GM19328 (cell line): Measurements from ENCODE around the gene CAMSAP1.

ENCODE experiments used
- ATAC-seq: cut with Tn5 transposase; IDR thresholded peaks from one replicate; pipeline ENCODE4 v1.9.1; 2021; ENCODE audit warnings: mild to moderate bottlenecking, moderate library complexity; ENCODE audit not compliant: unreplicated experiment

CAMSAP1 gene

DNA sequence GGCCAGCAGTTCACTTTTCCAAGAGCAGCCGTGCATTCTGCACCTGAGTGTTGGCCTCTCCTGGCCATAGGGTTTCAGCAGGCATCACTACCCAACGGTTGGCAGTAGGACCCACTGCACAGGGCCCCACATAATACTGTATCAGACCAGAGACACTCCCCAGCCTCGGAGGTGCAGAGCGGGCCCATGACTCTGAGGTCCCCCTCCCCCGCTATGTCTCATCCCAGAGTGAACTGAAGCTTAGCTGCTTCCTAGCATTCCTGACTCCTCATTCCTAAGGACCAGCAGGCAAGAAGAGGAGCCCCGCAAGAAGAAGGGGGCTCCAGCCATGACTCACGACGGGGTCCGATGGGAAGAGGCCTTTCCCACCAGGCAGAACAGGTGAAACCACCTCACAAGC is 67.2 kb downstream of the CAMSAP1 start:
- ATAC-seq: no peak

DNA sequence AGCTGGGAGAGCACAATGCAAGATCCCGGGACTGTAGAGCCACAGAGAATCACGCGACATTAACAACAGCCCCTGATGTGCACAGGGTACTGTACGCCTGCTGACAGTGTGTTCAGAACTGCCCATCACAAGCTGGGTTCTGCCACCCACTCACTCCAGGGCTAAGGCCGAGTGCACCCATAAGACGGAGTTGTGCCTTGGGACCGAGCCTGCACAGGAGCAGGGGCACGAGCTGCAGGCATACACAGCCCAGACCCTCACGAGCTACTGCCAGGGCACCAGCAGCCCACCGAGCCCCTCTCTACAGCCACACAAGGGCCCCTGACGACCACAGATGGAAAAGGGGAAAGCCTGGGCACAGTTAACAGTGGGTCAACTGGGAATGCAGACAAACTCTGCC is 67.8 kb downstream of the CAMSAP1 start:
- no peak for ATAC-seq

GRCh38 chr9:135835131-135835530 is 72.2 kb downstream of the CAMSAP1 start:
- no peak for ATAC-seq

DNA sequence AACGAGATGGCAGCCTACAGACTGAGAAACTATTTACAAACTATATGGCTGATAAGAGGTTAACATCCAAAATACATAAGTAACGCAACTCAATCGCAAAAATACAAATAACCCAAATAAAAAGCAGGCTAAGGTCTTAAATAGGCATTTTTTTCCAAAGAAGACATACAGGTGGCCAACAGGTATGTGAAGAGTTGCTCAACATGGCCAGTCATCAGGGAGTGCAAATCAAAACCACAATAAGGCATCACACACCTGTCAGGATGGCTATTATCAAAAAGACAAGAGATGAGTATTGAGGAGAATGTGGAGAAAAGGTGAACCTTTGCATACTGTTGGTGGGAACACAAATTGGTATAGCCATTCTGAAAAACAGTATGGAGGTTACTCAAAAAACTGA is 73.5 kb downstream of the CAMSAP1 start:
- ATAC-seq: no peak

DNA sequence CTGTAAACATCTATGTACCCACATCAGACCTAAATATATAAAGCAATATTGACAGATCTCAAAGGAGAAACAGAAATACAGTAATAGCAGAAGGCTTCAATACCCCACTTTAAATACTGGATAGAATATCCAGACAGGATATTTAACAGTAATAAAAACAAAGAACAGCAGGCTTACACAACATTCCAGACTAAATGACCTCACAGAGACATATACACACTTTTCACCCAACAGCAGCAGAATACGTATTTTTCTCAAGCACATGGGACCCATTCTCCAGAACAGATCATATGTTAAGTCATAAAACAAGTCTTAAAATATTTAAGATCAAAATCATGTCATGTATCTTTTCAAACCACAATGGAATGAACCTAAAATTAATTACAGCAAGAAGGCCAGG is 76.8 kb downstream of the CAMSAP1 start:
- no peak for ATAC-seq

- ATAC-seq: no peak
Measured at GRCh38 chr9:135828656-135829055, 78.7 kb downstream of the CAMSAP1 start.

DNA sequence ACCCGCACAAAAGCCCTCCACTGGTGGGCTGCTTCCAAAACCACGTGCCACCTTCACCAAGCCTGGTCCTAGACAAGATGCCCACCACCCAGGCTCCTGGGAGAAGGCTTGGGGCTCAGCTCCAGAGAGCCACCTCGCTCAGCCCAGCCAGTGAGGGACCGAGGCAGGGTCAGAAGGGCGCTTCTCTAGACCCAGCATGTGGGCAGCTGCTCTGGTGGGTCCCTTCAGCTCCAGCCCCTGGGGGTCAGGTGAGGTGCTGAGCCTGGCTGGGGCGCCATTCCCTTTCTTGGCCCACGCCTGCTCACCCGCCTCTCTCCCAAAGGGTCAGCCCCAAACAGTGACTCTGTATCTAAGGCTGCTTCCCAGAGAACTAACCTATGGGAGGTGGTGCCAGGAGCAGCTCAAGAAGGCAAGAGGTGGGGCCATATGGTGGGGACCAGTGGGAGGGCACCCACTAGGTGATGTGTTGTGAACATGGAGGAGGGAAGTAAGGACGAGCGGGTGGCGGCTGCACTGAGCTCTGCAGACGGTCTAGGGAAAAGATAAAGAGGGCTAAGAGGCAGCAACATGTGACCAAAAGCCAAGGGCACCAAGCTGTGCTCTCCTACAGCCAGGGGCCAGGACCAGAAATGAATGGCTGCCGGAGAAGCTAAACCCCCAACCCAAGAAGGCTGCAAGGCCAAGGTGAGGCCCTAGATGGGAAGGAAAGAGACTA is 79.3 kb downstream of the CAMSAP1 start:
- no peak for ATAC-seq

GRCh38 chr9:135827301-135827700 is 80.0 kb downstream of the CAMSAP1 start:
- ATAC-seq: no peak

DNA sequence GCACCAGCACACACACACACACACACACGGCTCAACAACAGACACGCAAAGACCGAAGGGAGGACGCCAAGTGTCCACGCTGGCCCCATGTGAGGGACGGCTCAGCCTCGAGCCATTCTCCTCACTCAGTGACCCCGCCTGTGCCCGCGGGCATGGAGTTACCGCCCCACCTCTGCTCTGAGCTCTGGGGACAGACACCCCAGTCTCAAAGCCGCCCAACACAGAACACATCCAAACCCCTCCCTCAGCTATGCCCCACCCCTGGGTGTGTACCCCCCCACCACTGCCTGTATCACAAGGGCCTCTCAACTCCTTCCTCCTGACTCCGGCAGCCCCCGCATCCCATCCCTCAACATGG is 81.2 kb downstream of the CAMSAP1 start:
- ATAC-seq: no peak

- no peak for ATAC-seq
Measured at GRCh38 chr9:135825435-135826187, 81.7 kb downstream of the CAMSAP1 start.

DNA sequence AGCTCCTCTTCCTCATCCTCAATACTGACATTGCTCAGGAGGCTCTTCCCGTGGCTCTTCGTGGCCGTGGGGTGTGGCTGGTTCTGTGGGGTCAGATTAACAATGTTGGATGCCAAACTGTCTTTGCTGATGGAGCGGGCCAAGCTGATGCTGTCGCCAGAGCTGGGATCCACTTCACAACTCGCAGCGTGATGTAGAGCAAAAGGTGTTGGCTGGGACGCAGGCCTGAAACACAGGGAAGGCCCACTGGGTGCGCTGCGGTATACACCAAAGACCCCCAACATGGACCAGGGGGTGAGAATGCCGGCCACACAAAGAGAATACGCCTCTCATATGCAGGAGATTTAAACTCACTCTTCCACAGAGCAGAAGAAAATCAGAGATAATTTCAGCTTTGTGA is 84.3 kb downstream of the CAMSAP1 start:
- no peak for ATAC-seq

DNA sequence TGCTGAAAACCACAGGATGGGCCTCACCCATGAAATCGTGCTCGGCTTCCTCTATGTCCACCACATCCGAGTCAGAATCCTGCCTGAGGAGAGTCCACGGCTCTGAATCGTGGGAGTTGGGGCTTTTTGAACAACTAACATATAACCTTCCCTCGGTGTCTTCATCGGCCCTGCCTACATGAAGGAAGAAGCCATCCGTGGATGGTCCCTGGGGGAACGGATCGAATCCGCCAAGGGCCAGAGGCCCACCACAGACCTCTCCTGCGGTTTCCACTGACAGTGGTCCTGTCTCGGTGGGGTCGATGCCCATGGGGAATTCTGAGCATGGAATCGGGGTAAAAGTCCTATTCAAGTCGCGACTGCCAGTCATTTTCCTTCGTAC is 85.0 kb downstream of the CAMSAP1 start:
- ATAC-seq: no peak

GRCh38 chr9:135821733-135822373 is 85.5 kb downstream of the CAMSAP1 start:
- ATAC-seq: no peak

GRCh38 chr9:135821116-135821515 is 86.2 kb downstream of the CAMSAP1 start:
- no peak for ATAC-seq

DNA sequence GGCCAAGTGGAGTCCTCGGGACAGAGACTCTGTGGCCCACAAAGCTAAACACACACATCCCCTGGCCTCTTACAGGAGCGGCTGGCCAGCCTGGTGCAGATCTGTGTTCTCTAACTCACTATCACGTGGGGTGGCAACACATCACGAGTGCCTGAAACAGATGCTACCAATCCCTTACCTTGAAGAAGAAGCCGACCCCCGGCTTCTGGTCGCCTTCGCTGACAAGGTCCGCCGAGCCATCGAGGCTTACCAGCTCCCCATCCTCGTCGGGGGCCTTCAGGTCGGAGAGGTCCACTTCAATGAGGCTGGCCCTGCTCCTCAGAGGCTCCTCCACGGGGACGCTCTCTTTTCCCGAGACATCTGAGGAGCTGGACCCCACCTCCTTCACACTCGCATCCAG is 86.7 kb downstream of the CAMSAP1 start:
- ATAC-seq: no peak

DNA sequence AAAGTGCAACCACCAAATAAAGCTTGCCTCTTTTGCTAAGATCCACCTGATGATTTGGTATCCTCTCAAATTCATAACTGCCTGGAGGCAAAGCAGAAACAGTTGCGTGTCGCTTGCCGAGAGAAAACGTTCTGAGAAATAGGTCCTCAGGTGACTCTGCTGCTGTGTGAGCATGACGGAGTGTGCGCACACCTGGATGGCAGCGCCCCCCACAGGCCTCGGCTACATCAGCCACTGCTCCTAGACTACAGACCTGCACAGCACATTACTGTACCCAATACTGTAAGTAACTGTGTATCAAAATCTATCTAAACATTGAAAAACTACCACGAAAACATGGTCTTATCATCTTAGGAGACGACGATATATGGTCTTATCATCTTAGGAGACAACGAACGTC is 87.4 kb downstream of the CAMSAP1 start:
- ATAC-seq: no peak

DNA sequence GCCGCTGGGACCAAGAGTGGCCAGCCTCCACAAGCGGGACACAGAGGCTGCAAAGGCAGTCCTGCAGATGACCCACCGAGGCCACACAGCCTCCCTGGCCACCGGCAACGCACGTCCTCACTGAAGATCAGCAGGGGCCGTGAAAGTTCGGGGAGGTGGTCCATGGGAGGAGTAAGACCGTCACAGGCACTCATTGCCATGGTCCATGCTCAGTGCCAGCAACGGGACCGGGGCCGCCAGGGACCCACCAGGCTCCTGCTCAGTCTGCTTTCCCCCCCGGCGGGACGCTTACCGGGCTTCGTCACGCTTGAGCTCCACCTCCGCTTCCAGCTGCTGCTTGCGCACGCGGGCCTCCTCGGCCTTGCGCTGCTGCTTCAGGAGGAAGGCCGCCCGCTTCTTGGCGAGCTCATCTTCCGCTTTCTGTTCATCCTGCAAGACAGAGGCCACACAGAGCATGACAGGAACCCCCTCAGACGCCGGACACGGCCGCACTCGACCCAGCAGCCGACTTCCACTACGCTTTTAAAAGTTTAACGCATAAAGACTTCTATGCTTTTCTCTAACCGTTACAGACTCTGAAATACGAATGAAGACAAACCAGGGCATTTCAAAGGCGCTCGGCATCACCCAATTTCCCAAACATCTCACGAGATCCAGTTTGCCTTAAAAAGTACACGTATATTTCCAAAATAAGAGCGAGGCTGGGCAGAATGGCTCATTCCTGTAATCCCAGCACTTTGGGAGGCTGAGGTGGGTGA is 88.4 kb downstream of the CAMSAP1 start:
- ATAC-seq: no peak

DNA sequence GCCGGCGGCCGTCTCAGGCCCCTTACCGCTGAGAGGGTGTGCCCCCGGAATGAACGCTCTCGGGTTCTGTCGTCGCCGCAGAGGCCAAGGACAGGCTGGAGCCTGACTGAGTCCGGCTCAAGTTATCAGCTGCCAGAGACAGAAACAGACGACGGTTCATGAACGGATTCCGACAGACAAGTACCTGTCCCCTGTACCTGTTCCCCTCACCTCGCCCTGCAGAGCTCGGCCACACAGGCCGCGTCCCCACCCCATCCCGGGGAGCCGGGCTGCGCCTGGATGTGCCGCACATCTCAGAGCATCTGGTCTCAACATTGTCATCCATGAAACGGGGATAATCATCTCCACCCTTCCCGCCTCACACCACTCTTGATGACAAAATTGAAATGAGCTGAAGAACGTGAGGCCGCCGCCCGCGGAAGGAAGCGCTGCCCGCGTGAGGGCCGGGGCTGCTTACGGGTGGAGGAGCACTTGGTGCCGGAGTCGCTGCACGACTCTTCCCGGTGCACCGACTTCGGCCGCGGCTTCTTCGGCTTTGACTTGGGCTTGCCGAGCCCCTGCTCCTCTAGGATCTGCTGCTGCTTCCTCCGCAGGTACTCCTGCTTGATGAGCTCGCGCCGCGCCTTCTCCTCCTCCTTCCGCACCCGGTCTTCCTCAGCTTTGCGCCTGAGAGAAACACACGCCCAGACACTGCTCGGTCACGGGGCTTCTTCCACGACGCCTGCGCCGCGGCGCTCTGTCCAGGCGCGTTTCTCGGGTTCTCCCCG is 89.2 kb downstream of the CAMSAP1 start:
- no peak for ATAC-seq

DNA sequence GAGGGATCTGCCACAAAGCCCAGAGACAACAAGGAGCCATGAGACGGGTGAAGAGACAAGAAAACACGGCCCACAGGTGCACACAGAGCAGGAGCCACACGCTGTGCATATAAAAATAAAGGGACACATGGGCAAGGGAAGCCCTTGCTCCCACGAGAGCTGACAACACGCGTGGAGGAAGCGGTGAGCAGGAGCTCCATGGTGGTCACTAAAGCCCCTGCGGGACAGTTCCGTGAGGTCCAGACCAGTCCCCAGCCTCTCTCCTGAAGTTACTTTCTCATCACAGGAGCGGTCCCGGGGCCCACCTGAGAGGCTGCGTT is 90.7 kb downstream of the CAMSAP1 start:
- ATAC-seq: no peak

- ATAC-seq: no peak
Measured at GRCh38 chr9:135815830-135816650, 91.3 kb downstream of the CAMSAP1 start.
